Liver (tissue), 3 donors: ENCODE data around the gene AMBRA1.

Experiments
- ATF3 ChIP-seq: IDR thresholded peaks from 2 replicates; pipeline ENCODE4 v1.6.1; 2016; ENCODE audit warnings: antibody characterized with exemption
- CTCF ChIP-seq: fragments of 150-350 bp; IDR thresholded peaks from 2 replicates; pipeline ENCODE4 v1.5.1; 2017; ENCODE audit warnings: improper control_type of control experiment, low read depth, low read length; ENCODE audit not compliant: missing input control
- EGR1 ChIP-seq, 2 donors: IDR thresholded peaks; 2 replicates each; pipeline ENCODE4 v1.6.1; 2016 to 2018; ENCODE audit warnings: antibody characterized with exemption in 2 of 2, low read depth in 2 of 2
- JUND ChIP-seq, 2 donors: IDR thresholded peaks; 2 replicates each; pipeline ENCODE4 v1.6.1; 2016; ENCODE audit warnings: antibody characterized with exemption in 2 of 2
- RAD21 ChIP-seq, 2 donors: IDR thresholded peaks; 2 replicates each; pipeline ENCODE4 v1.6.1; 2016; ENCODE audit warnings: antibody characterized with exemption in 2 of 2, mild to moderate bottlenecking in 2 of 2
- REST ChIP-seq: IDR thresholded peaks from 2 replicates; pipeline ENCODE4 v1.6.1; 2016; ENCODE audit warnings: antibody characterized with exemption, mild to moderate bottlenecking
- SP1 ChIP-seq: IDR thresholded peaks from 2 replicates; pipeline ENCODE4 v1.6.1; 2018; ENCODE audit warnings: antibody characterized with exemption, mild to moderate bottlenecking
- TAF1 ChIP-seq: conservative IDR thresholded peaks from 2 replicates; pipeline ENCODE4 v1.6.1; 2016; ENCODE audit warnings: antibody characterized with exemption, mild to moderate bottlenecking
- ZBTB33 ChIP-seq: IDR thresholded peaks from 2 replicates; pipeline ENCODE4 v1.6.1; 2016; ENCODE audit warnings: antibody characterized with exemption
- donor health status: healthy.
- donor health status: healthy.

GRCh38 chr11:46480166-46480726, 113.6 kb downstream of the AMBRA1 start:
- TF ChIP-seq EGR1 (IDR thresholded peaks at IDR 0.05; ENCODE audit: low read depth in 2 of 2) = no peak
- no peak for TF ChIP-seq TAF1
- no peak for TF ChIP-seq CTCF
- no peak for TF ChIP-seq REST
- no peak for TF ChIP-seq RAD21 (IDR thresholded peaks at IDR 0.05)
- no peak for TF ChIP-seq ATF3
- no peak for TF ChIP-seq SP1
- TF ChIP-seq ZBTB33 = no peak
- no peak for TF ChIP-seq JUND (IDR thresholded peaks at IDR 0.05)
